GM21717 (cell line): ENCODE measurements around the gene GNAO1.
"Not testable (repeated sequence)": the region's sequence is repeated elsewhere in the genome, so short reads cannot be mapped to it uniquely, and the experiment has no call there.

Experiments used
- ATAC-seq: cut with Tn5 transposase; IDR thresholded peaks from one replicate; pipeline ENCODE4 v1.9.1; 2021; ENCODE audit warnings: mild to moderate bottlenecking, moderate library complexity; ENCODE audit not compliant: unreplicated experiment

The GNAO1 gene

GRCh38 chr16:56357241-56357764, 166.0 kb downstream of the GNAO1 start:
- ATAC-seq: no peak

GRCh38 chr16:56357765-56358322, 166.6 kb downstream of the GNAO1 start:
- ATAC-seq: no peak

- ATAC-seq: no peak
Measured at GRCh38 chr16:56360117-56361008, 169.1 kb downstream of the GNAO1 start.

GRCh38 chr16:56362057-56362655, 170.9 kb downstream of the GNAO1 start:
- no peak for ATAC-seq

GRCh38 chr16:56362706-56363105, 171.4 kb downstream of the GNAO1 start:
- ATAC-seq: no peak

- ATAC-seq: no peak
Measured at GRCh38 chr16:56363181-56363716, 172.0 kb downstream of the GNAO1 start.

GRCh38 chr16:56363781-56364565, 172.7 kb downstream of the GNAO1 start:
- no peak for ATAC-seq

- no peak for ATAC-seq
Measured at GRCh38 chr16:56364865-56365264, 173.6 kb downstream of the GNAO1 start.

- no peak for ATAC-seq
Measured at GRCh38 chr16:56365552-56365951, 174.3 kb downstream of the GNAO1 start.

GRCh38 chr16:56366945-56367344, 175.7 kb downstream of the GNAO1 start:
- ATAC-seq: no peak

- no peak for ATAC-seq
Measured at GRCh38 chr16:56367764-56368163, 176.5 kb downstream of the GNAO1 start.

- ATAC-seq: no peak
Measured at GRCh38 chr16:56368545-56368944, 177.3 kb downstream of the GNAO1 start.

GRCh38 chr16:56369202-56369601, 177.9 kb downstream of the GNAO1 start:
- ATAC-seq: no peak

- no peak for ATAC-seq
Measured at GRCh38 chr16:56370185-56370874, 179.0 kb downstream of the GNAO1 start.

- ATAC-seq: no peak
Measured at GRCh38 chr16:56370875-56371659, 179.8 kb downstream of the GNAO1 start.

GRCh38 chr16:56371660-56371937, 180.3 kb downstream of the GNAO1 start:
- no peak for ATAC-seq

GRCh38 chr16:56372013-56372634, 180.8 kb downstream of the GNAO1 start:
- ATAC-seq: no peak

- no peak for ATAC-seq
Measured at GRCh38 chr16:56373003-56373402, 181.7 kb downstream of the GNAO1 start.

- ATAC-seq: not testable (repeated sequence)
Measured at GRCh38 chr16:56375792-56376191, 184.5 kb downstream of the GNAO1 start.
